ENCODE data around the gene CALU.
A peak's percentile ranks its signal among the peaks of the same experiment; 100 is the strongest.

The CALU gene

GRCh38 chr7:128735436-128735835 lies 3.7 kb upstream of the CALU start:
- no peaks in the 10 kb centered on the region for H3K9me3 ChIP-seq (ENCODE audit: control insufficient read depth in 2 of 2, low read length in 2 of 2)
- H3K27me3 ChIP-seq (ENCODE audit: control insufficient read depth in 1 of 2, insufficient read depth in 2 of 2, low read length in 2 of 2), result no peaks in the 10 kb centered on the region
- H3K9ac ChIP-seq (ENCODE audit: low read length in 2 of 2), result no peak overlapping the region
- peaks cover 10% of the 10 kb centered on the region for H3K4me1 ChIP-seq (ENCODE audit: control insufficient read depth, insufficient read depth, low read length)
- no peak overlapping the region for H3K27ac ChIP-seq (ENCODE audit: low read length)
- no peak overlapping the region for H3K4me3 ChIP-seq (ENCODE audit: low read length in 2 of 2)
- no peaks in the 10 kb centered on the region for H3K36me3 ChIP-seq (ENCODE audit: control insufficient read depth in 2 of 2, insufficient read depth in 2 of 2, low read length in 2 of 2)

GRCh38 chr7:128737441-128737840 lies 1.7 kb upstream of the CALU start:
- Histone ChIP-seq H3K4me3 (ENCODE audit: low read length in 2 of 2) (peak overlapping the region in 1 of 2 donors; percentile 9), H3K9ac (ENCODE audit: low read length in 2 of 2) (no peak overlapping the region), H3K27ac (ENCODE audit: low read length) (peak overlapping the region; percentile 88), H3K9me3 (ENCODE audit: control insufficient read depth in 2 of 2, low read length in 2 of 2) (no peaks in the 10 kb centered on the region), H3K36me3 (ENCODE audit: control insufficient read depth in 2 of 2, insufficient read depth in 2 of 2, low read length in 2 of 2) (no peaks in the 10 kb centered on the region), H3K27me3 (ENCODE audit: control insufficient read depth in 1 of 2, insufficient read depth in 2 of 2, low read length in 2 of 2) (no peaks in the 10 kb centered on the region), H3K4me1 (ENCODE audit: control insufficient read depth, insufficient read depth, low read length) (peaks cover 18% of the 10 kb centered on the region)

DNA sequence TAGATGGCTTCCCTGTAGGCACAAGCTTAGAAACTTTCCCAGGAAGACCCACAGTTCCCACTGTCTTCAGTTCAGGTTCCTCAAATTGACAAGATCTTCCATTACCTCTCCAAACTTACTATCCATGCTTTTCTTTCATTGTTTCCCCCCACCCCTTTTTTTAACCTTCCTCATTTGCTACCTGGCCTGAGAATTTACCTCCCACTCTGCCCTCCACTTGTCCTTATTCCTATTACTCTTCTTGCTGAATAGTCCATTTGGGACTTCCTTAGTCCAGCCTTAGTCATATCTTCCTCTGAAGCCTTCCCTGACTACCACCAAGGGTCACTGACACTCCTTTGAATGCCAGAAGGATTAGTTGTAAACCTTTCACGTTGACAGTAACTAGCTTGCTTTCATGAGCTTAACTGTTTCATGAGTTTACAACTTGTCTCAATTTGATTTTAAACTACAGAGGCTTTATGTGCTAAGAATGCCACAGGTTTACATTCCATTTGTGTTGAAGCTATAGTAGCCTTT lies 1.2 kb upstream of the CALU start:
- Histone ChIP-seq H3K36me3 (ENCODE audit: control insufficient read depth in 2 of 2, insufficient read depth in 2 of 2, low read length in 2 of 2) (no peaks in the 10 kb centered on the region), H3K4me3 (ENCODE audit: low read length in 2 of 2) (peak overlapping the region in 1 of 2 donors; percentile 82), H3K9ac (ENCODE audit: low read length in 2 of 2) (peak overlapping the region in 1 of 2 donors; percentile 84), H3K27me3 (ENCODE audit: control insufficient read depth in 1 of 2, insufficient read depth in 2 of 2, low read length in 2 of 2) (no peaks in the 10 kb centered on the region), H3K9me3 (ENCODE audit: control insufficient read depth in 2 of 2, low read length in 2 of 2) (no peaks in the 10 kb centered on the region), H3K4me1 (ENCODE audit: control insufficient read depth, insufficient read depth, low read length) (peaks cover 18% of the 10 kb centered on the region), H3K27ac (ENCODE audit: low read length) (peak overlapping the region; percentile 88)

DNA sequence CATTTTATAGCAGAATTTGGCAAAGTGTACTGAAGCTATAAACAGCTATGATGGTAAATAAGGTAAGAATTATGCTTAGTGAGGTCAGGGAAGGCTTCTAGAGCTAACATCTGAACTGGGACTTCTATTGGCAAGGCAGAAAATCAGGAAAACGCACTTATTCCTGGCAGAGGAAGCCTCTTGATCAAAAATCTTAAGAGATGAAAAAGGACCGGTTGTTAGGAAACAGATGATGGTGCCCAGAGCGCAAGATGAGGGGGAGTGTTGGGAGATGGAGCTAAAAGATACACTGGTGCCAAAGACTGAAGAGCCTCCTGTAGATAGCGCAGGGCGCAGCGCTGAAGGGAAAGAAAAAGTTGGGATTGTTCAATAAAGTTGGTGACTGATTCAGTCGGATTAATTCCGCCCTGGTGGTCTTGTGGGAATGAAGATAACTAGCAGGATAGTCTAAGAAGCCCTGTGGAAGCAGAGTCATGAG lies 550 bp upstream of the CALU start:
- peak overlapping the region; percentile 88 for H3K27ac ChIP-seq (ENCODE audit: low read length)
- H3K36me3 ChIP-seq (ENCODE audit: control insufficient read depth in 2 of 2, insufficient read depth in 2 of 2, low read length in 2 of 2), result no peaks in the 10 kb centered on the region
- H3K4me3 ChIP-seq (ENCODE audit: low read length in 2 of 2), result peak overlapping the region; percentile 82 to 99
- H3K9ac ChIP-seq (ENCODE audit: low read length in 2 of 2), result peak overlapping the region; percentile 84 to 90
- peaks cover 20% of the 10 kb centered on the region for H3K4me1 ChIP-seq (ENCODE audit: control insufficient read depth, insufficient read depth, low read length)
- no peaks in the 10 kb centered on the region for H3K27me3 ChIP-seq (ENCODE audit: control insufficient read depth in 1 of 2, insufficient read depth in 2 of 2, low read length in 2 of 2)
- H3K9me3 ChIP-seq (ENCODE audit: control insufficient read depth in 2 of 2, low read length in 2 of 2), result no peaks in the 10 kb centered on the region

DNA sequence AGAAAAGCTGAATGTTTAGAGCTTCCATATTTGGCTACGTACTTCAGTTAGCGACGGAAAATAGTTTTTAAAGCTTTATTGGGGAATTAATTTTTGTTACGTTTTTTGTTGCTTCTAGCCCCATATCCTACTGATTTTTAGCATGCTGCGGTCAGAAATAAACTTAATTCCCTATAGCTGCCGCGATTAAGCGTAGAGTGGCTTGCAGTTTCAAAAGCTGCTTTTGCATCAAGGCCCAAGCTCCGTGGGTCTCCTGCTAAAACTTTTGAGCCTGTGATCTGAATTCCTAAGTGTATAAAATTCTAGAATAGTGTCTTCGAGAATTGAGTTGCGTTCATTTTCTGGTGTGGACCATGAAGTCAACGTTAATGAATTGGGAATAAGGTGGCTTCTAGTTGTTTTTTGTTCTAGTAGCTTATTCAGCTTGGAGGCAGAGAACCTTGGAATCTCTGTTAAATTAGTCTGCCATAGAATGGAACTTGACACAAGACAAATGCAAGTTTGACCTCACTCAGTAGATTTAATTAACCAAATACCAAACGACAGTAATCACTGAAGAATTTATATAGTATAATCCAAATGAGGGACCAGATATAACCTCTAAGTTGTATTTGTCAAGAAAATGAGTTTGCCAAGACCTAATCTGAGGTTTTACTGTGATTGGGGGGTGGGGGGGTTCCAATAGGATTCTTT lies 977 bp downstream of the CALU start:
- Histone ChIP-seq H3K4me1 (ENCODE audit: control insufficient read depth, insufficient read depth, low read length) (peaks cover 20% of the 10 kb centered on the region), H3K4me3 (ENCODE audit: low read length in 2 of 2) (peak overlapping the region; percentile 96 to 99), H3K36me3 (ENCODE audit: control insufficient read depth in 2 of 2, insufficient read depth in 2 of 2, low read length in 2 of 2) (no peaks in the 10 kb centered on the region), H3K9me3 (ENCODE audit: control insufficient read depth in 2 of 2, low read length in 2 of 2) (no peaks in the 10 kb centered on the region), H3K27ac (ENCODE audit: low read length) (no peak overlapping the region), H3K9ac (ENCODE audit: low read length in 2 of 2) (peak overlapping the region; percentile 94 to 95), H3K27me3 (ENCODE audit: control insufficient read depth in 1 of 2, insufficient read depth in 2 of 2, low read length in 2 of 2) (no peaks in the 10 kb centered on the region)

- Histone ChIP-seq H3K27ac (ENCODE audit: low read length) (no peak overlapping the region), H3K36me3 (ENCODE audit: control insufficient read depth in 2 of 2, insufficient read depth in 2 of 2, low read length in 2 of 2) (no peaks in the 10 kb centered on the region), H3K4me3 (ENCODE audit: low read length in 2 of 2) (peak overlapping the region; percentile 41 to 99), H3K27me3 (ENCODE audit: control insufficient read depth in 1 of 2, insufficient read depth in 2 of 2, low read length in 2 of 2) (no peaks in the 10 kb centered on the region), H3K4me1 (ENCODE audit: control insufficient read depth, insufficient read depth, low read length) (peaks cover 20% of the 10 kb centered on the region), H3K9me3 (ENCODE audit: control insufficient read depth in 2 of 2, low read length in 2 of 2) (no peaks in the 10 kb centered on the region), H3K9ac (ENCODE audit: low read length in 2 of 2) (peak overlapping the region in 1 of 2 donors; percentile 37)
Measured at GRCh38 chr7:128740996-128741395, 1.8 kb downstream of the CALU start.

DNA sequence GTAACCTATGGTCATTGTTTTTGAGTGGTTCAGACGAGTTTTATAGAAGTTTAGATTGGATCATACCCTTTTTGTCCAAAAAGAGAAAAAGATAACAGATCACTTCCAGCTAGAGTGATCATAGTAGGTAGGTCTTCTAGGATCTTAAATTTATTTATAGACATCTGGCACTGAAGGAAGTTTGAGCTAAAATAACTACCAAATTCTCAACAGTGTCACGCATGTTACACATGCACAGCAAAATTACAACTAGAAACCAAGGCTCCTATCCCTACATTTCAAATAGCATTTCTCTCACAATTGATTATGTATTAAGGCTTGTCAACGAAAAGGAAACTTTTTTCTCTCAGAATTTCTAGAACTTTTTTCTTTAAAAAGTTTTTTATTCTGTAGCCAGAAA lies 2.3 kb downstream of the CALU start:
- H3K9ac ChIP-seq (ENCODE audit: low read length in 2 of 2), result no peak overlapping the region
- H3K4me1 ChIP-seq (ENCODE audit: control insufficient read depth, insufficient read depth, low read length), result peaks cover 20% of the 10 kb centered on the region

DNA sequence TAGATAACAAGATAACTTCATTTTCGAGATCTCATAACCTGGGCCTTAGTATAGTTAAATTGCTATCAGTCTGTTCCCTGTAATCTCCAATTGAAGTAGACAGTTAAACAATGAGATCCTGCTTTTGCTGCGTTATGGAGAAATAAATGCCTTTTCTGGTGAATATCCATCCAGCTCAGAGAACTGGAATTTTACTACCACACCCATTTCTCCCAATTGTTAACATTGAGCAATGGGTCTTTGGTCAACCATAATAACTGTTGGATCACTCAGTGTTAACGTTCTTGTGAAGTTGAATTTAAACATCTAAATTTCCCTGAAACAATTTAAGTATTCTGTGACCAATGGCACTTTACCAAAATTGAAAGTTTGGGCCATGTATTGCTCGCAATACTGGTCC lies 3.0 kb downstream of the CALU start:
- Histone ChIP-seq H3K4me1 (ENCODE audit: control insufficient read depth, insufficient read depth, low read length) (peaks cover 20% of the 10 kb centered on the region), H3K27ac (ENCODE audit: low read length) (no peak overlapping the region), H3K9ac (ENCODE audit: low read length in 2 of 2) (no peak overlapping the region)

More for the DNA sequence above, 2.3 kb downstream of the CALU start:
- Histone ChIP-seq H3K27me3 (ENCODE audit: control insufficient read depth in 1 of 2, insufficient read depth in 2 of 2, low read length in 2 of 2) (no peaks in the 10 kb centered on the region), H3K27ac (ENCODE audit: low read length) (no peak overlapping the region), H3K9me3 (ENCODE audit: control insufficient read depth in 2 of 2, low read length in 2 of 2) (no peaks in the 10 kb centered on the region), H3K36me3 (ENCODE audit: control insufficient read depth in 2 of 2, insufficient read depth in 2 of 2, low read length in 2 of 2) (no peaks in the 10 kb centered on the region), H3K4me3 (ENCODE audit: low read length in 2 of 2) (peak overlapping the region; percentile 41 to 99)

DNA sequence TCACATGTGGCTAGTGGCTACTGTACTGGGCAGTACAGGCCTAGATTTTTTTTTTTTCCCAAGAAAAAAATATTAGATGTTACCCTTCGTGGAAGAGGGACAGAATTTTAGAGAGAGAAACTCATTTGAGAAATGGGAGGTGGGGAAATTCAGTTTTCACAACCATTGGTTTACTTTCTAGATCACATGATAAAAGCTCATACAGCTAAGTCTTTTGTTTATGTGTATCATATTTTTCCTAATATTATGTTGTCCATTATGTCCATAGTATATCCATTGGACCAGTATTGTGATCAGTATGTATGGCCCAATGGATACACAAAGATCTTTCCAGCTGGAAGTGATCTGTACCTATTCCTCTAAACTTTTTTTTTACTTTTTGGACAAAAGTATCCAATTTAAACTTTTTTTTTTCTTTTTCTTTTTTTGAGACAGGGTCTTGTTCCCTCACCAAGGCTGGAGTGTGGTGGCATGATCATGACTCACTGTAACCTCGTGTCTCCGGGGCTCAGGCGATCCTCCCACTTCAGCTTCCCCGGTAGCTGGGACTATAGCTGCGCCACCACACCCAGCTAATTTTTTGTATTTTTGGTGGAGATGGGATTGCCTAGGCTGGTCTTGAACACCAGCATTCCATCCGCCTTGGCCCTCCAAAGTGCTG lies 4.1 kb downstream of the CALU start:
- Histone ChIP-seq H3K9me3 (ENCODE audit: control insufficient read depth in 2 of 2, low read length in 2 of 2) (no peaks in the 10 kb centered on the region), H3K9ac (ENCODE audit: low read length in 2 of 2) (no peak overlapping the region), H3K36me3 (ENCODE audit: control insufficient read depth in 2 of 2, insufficient read depth in 2 of 2, low read length in 2 of 2) (no peaks in the 10 kb centered on the region), H3K4me3 (ENCODE audit: low read length in 2 of 2) (no peak overlapping the region), H3K27ac (ENCODE audit: low read length) (no peak overlapping the region), H3K4me1 (ENCODE audit: control insufficient read depth, insufficient read depth, low read length) (peaks cover 19% of the 10 kb centered on the region), H3K27me3 (ENCODE audit: control insufficient read depth in 1 of 2, insufficient read depth in 2 of 2, low read length in 2 of 2) (no peaks in the 10 kb centered on the region)

More for the DNA sequence above, 3.0 kb downstream of the CALU start:
- Histone ChIP-seq H3K27me3 (ENCODE audit: control insufficient read depth in 1 of 2, insufficient read depth in 2 of 2, low read length in 2 of 2) (no peaks in the 10 kb centered on the region), H3K36me3 (ENCODE audit: control insufficient read depth in 2 of 2, insufficient read depth in 2 of 2, low read length in 2 of 2) (no peaks in the 10 kb centered on the region), H3K9me3 (ENCODE audit: control insufficient read depth in 2 of 2, low read length in 2 of 2) (no peaks in the 10 kb centered on the region), H3K4me3 (ENCODE audit: low read length in 2 of 2) (no peak overlapping the region)

- Histone ChIP-seq H3K9ac (ENCODE audit: low read length in 2 of 2) (no peak overlapping the region), H3K27me3 (ENCODE audit: control insufficient read depth in 1 of 2, insufficient read depth in 2 of 2, low read length in 2 of 2) (no peaks in the 10 kb centered on the region), H3K27ac (ENCODE audit: low read length) (no peak overlapping the region), H3K4me3 (ENCODE audit: low read length in 2 of 2) (no peak overlapping the region), H3K9me3 (ENCODE audit: control insufficient read depth in 2 of 2, low read length in 2 of 2) (no peaks in the 10 kb centered on the region), H3K36me3 (ENCODE audit: control insufficient read depth in 2 of 2, insufficient read depth in 2 of 2, low read length in 2 of 2) (peaks cover 0 to 9% of the 10 kb centered on the region in 2 donors), H3K4me1 (ENCODE audit: control insufficient read depth, insufficient read depth, low read length) (peaks cover 16% of the 10 kb centered on the region)
Measured at GRCh38 chr7:128744366-128744905, 5.3 kb downstream of the CALU start.
